Upper lobe of left lung (tissue), 6 donors: Measurements from ENCODE around the gene VPS18. TPM values are rescaled to one million over a fixed set of nuclear protein-coding genes. Genes with fewer than 3 reads are reported as not detected.

ENCODE experiments used
- ATAC-seq, 2 donors: fragments of 200-7000 bp; cut with Tn5 transposase; one replicate each; pipeline ENCODE4 v1.9.1; 2022; ENCODE audit warnings: mild to moderate bottlenecking in 2 of 2, moderate library complexity in 2 of 2; ENCODE audit not compliant: low FRiP score in 2 of 2
- DNase-seq, 2 donors: peaks; one replicate each; pipeline ENCODE4 v3.0.0-alpha.2; 2019 to 2020
- H3K27ac ChIP-seq, 4 donors: fragments of 200-600 bp; sonication (generic); one replicate each; pipeline ENCODE4 v1.5.1; 2016 to 2019
- H3K27me3 ChIP-seq, 4 donors: fragments of 200-600 bp; sonication (generic); one replicate each; pipeline ENCODE4 v1.5.1; 2017 to 2019
- H3K36me3 ChIP-seq, 4 donors: fragments of 200-600 bp; sonication (generic); one replicate each; pipeline ENCODE4 v1.5.1; 2016 to 2019
- H3K4me1 ChIP-seq, 4 donors: fragments of 200-600 bp; sonication (generic); one replicate each; pipeline ENCODE4 v1.5.1; 2018 to 2019
- H3K4me3 ChIP-seq, 4 donors: fragments of 200-600 bp; sonication (generic); one replicate each; pipeline ENCODE4 v1.5.1; 2017 to 2019; ENCODE audit warnings: mild to moderate bottlenecking in 2 of 4, moderate library complexity in 1 of 4
- H3K9me3 ChIP-seq, 4 donors: fragments of 200-600 bp; sonication (generic); one replicate each; pipeline ENCODE4 v1.5.1; 2018 to 2019
- CTCF ChIP-seq, 6 experiments: fragments of 450-650 bp in 4 of 6; fragments of 200-600 bp in 2 of 6; sonication (generic) in 2 of 6; IDR thresholded peaks; one replicate each; pipeline ENCODE4 v1.5.1; 2016 to 2019; ENCODE audit warnings: antibody characterized with exemption in 6 of 6
- EP300 ChIP-seq, 4 donors: sonication (generic); formaldehyde crosslinking; IDR thresholded peaks; one replicate each; pipeline ENCODE4 v1.5.1; 2017; ENCODE audit warnings: antibody characterized with exemption in 4 of 4, control low read depth in 2 of 4
- POLR2A ChIP-seq, 4 donors: fragments of 450-650 bp; IDR thresholded peaks; one replicate each; pipeline ENCODE4 v1.5.1; 2016 to 2017; ENCODE audit warnings: antibody characterized with exemption in 4 of 4, mild to moderate bottlenecking in 2 of 4
- POLR2AphosphoS5 ChIP-seq, 2 donors: sonication (generic); formaldehyde crosslinking; IDR thresholded peaks; one replicate each; pipeline ENCODE4 v1.5.1; 2017; ENCODE audit warnings: antibody characterized with exemption in 2 of 2
- WGBS, 2 donors: methylation state at CpG; one replicate each; pipeline ENCODE4 v1.1.5; 2017 to 2018; 5-methylcytosine and 5-hydroxymethylcytosine counted together
- total RNA-seq, 6 donors: library from RNA; depleted of rRNA in 4 of 6; stranded (reverse); fragments of >200 nt in 4 of 6; gene quantifications; one replicate each; pipeline versions ENCODE4 v1.1.0 to v1.2.1, GENCODE V29; 2016 to 2021
- donor health status: DM: no; HTN: no; CAD: no; lungs with moderate emphysema.
- donor health status: DM: no; HTN: yes; CAD: no; lungs with severe emphysema.

VPS18 gene
- total RNA-seq, 6 donors from 2014 or later, result 19.9 to 43.2 (median 29.2) TPM

- no peak for DNase-seq
- Histone ChIP-seq H3K4me1 (peaks cover 24 to 54% (median 52%) of the 10 kb centered on the region in 4 donors), H3K27me3 (no peaks in the 10 kb centered on the region), H3K4me3 (no peak overlapping the region), H3K27ac (peak overlapping the region; percentile 19 to 74 (median 52)), H3K36me3 (no peaks in the 10 kb centered on the region), H3K9me3 (no peaks in the 10 kb centered on the region)
- TF ChIP-seq POLR2A (IDR thresholded peaks at IDR 0.05), result no peak
- TF ChIP-seq EP300 (IDR thresholded peaks at IDR 0.05), result no peak
- TF ChIP-seq POLR2AphosphoS5 (IDR thresholded peaks at IDR 0.05), result no peak
- no peak for TF ChIP-seq CTCF (IDR thresholded peaks at IDR 0.05)
- no peak for ATAC-seq
- WGBS, 2 donors, result 83 to 84% methylated on average over 2 of the region's 2 CpGs
These were observed 17.4 kb downstream of the VPS18 start for GRCh38 chr15:40911693-40912092.

- H3K27me3 ChIP-seq, result no peaks in the 10 kb centered on the region
- H3K9me3 ChIP-seq, result no peaks in the 10 kb centered on the region
- TF ChIP-seq CTCF (IDR thresholded peaks at IDR 0.05) (no peak), POLR2A (IDR thresholded peaks at IDR 0.05) (no peak), EP300 (IDR thresholded peaks at IDR 0.05) (no peak), POLR2AphosphoS5 (IDR thresholded peaks at IDR 0.05) (no peak)
- no peaks in the 10 kb centered on the region for H3K36me3 ChIP-seq
- ATAC-seq (no peak), DNase-seq (no peak)
- peaks cover 17 to 53% (median 46%) of the 10 kb centered on the region in 4 donors for H3K4me1 ChIP-seq
- 64% methylated on average over 6 of the region's 6 CpGs; no CpG with 5 or more reads in 1 of the 2 donors for WGBS, 2 donors
- no peak overlapping the region for H3K27ac ChIP-seq
- no peak overlapping the region for H3K4me3 ChIP-seq
These were observed 18.2 kb downstream of the VPS18 start for GRCh38 chr15:40912478-40912877.

- Histone ChIP-seq H3K27me3 (no peaks in the 10 kb centered on the region), H3K4me3 (no peak overlapping the region), H3K9me3 (no peaks in the 10 kb centered on the region), H3K4me1 (peaks cover 27 to 54% (median 51%) of the 10 kb centered on the region in 4 donors), H3K27ac (peak overlapping the region in 2 of 4 donors; percentile 32 to 89), H3K36me3 (no peaks in the 10 kb centered on the region)
- 93 to 94% methylated on average over 12 of the region's 12 CpGs for WGBS, 2 donors
- no peak for TF ChIP-seq EP300 (IDR thresholded peaks at IDR 0.05)
- TF ChIP-seq CTCF (IDR thresholded peaks at IDR 0.05), result no peak
- TF ChIP-seq POLR2A (IDR thresholded peaks at IDR 0.05), result no peak
- no peak for TF ChIP-seq POLR2AphosphoS5 (IDR thresholded peaks at IDR 0.05)
- no peak for DNase-seq
- no peak for ATAC-seq
These were observed 19.8 kb downstream of the VPS18 start for GRCh38 chr15:40914013-40914412.

GRCh38 chr15:40914486-40914885 lies 20.2 kb downstream of the VPS18 start:
- 95 to 98% methylated on average over 8 of the region's 8 CpGs for WGBS, 2 donors
- Histone ChIP-seq H3K27ac (peak overlapping the region in 3 of 4 donors; percentile 32 to 89 (median 80)), H3K4me1 (peaks cover 28 to 53% (median 49%) of the 10 kb centered on the region in 4 donors), H3K27me3 (no peaks in the 10 kb centered on the region), H3K4me3 (no peak overlapping the region), H3K36me3 (no peaks in the 10 kb centered on the region), H3K9me3 (no peaks in the 10 kb centered on the region)
- DNase-seq, result no peak
- TF ChIP-seq POLR2AphosphoS5 (IDR thresholded peaks at IDR 0.05) (no peak), CTCF (IDR thresholded peaks at IDR 0.05) (no peak), POLR2A (IDR thresholded peaks at IDR 0.05) (no peak), EP300 (IDR thresholded peaks at IDR 0.05) (no peak)
- no peak for ATAC-seq

GRCh38 chr15:40915116-40915661 lies 20.9 kb downstream of the VPS18 start:
- TF ChIP-seq POLR2A (IDR thresholded peaks at IDR 0.05) (no peak), EP300 (IDR thresholded peaks at IDR 0.05) (no peak), POLR2AphosphoS5 (IDR thresholded peaks at IDR 0.05) (no peak), CTCF (IDR thresholded peaks at IDR 0.05) (no peak)
- no peak for DNase-seq
- Histone ChIP-seq H3K4me1 (peaks cover 22 to 52% (median 44%) of the 10 kb centered on the region in 4 donors), H3K27me3 (no peaks in the 10 kb centered on the region), H3K36me3 (no peaks in the 10 kb centered on the region), H3K4me3 (no peak overlapping the region), H3K27ac (peak overlapping the region; percentile 18 to 89 (median 65)), H3K9me3 (no peaks in the 10 kb centered on the region)
- no peak for ATAC-seq
- WGBS, 2 donors, result 47 to 77% methylated on average over 9 to 12 of the region's 12 CpGs
